Hematopoietic multipotent progenitor cell treated with erythropoietin and hydrocortisone succinate and interleukin-3 and kit ligand, for 15 days (in vitro differentiated cells): ENCODE data around the gene KLF4.

Experiments
- DNase-seq: peaks from one replicate; pipeline ENCODE4 v3.0.0-alpha.2; 2015; ENCODE audit warnings: low spot score

The KLF4 gene

GRCh38 chr9:107487521-107488374 lies 1.8 kb downstream of the KLF4 start:
- no peak for DNase-seq

DNA sequence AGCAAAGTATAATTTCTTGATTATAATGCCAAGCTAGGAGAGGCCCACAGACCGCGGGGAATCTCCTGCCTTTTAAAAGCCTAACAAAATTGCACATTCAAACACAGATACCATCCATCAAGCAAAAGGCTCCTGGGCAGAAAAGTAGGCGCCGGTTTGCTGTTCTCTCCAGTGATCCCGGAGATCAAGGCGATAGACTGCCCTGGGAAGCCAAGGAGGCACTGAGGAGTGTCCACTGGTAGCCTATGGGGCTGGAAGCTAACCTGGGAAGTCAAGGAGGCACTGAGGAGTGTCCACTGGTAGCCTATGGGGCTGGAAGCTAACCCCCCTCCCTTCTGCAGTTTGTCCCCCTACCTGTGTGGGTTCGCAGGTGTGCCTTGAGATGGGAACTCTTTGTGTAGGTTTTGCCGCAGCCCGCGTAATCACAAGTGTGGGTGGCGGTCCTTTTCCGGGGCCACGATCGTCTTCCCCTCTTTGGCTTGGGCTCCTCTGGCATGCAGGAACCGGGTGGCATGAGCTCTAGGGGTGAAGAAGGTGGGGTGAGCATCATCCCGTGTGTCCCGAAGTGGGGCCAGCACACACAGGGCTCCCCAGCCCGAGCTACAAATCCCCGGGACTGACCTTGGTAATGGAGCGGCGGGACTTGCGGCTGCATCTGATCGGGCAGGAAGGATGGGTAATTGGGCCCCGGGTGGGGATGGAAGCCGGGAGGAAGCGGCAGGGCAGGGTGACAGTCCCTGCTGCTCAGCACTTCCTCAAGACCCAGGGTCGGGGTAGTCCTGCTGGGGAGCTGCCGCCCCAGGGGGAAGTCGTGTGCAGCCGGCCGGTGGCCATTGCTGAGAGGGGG lies 2.7 kb downstream of the KLF4 start:
- no peak for DNase-seq

- DNase-seq, result no peak
These were observed 4.0 kb downstream of the KLF4 start for GRCh38 chr9:107485458-107486043.

DNA sequence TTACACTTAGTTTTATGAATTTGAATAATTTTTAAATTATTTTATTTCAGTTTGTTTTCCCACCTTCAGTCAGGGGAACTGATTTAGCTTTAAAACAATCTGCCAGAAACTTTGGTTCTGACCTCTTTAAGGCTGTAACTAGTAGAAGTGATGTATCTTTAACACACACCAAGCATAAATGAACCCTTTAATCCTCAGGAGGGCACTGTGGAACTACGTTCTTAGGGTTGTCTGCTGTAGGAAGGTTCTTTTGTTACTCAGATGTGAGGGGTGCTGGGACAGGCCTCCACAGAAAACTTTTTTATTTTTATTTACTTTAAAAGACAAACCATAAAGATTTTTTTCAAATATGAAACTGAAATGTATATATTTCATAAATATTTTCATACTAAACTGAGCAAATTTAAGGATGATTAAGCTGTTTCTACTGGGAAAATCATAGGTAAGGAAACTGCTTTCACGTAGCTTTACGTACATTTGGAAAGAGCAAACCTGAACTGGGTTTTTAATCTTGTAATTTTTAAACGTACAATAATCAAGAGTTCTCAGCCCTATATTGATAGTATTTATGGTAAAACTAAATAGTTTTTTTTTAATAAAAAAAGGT lies 5.3 kb downstream of the KLF4 start:
- peak; percentile 14 for DNase-seq

GRCh38 chr9:107483666-107484065 lies 5.9 kb downstream of the KLF4 start:
- no peak for DNase-seq

- no peak for DNase-seq
These were observed 8.5 kb downstream of the KLF4 start for GRCh38 chr9:107481035-107481434.

GRCh38 chr9:107480386-107480789 lies 9.2 kb downstream of the KLF4 start:
- peak; percentile 27 for DNase-seq

DNA sequence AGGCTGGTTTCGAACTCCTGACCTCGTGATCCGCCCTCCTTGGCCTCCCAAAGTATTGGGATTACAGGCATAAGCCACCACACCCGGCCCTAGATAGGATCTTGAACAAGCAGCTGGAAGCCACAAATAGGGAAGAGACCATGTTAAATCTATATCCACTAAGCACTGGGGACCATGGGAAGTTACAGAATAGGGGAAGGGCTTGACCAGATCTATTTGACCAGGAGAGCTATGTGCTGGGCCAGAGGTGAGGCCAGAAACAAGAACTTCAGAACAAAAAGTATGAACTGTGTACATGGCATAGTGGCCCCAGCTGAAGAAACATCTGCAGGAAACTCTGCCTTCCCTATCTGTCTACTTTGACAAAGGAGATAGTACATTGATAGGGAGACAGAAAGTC lies 10.8 kb downstream of the KLF4 start:
- DNase-seq, result no peak

DNA sequence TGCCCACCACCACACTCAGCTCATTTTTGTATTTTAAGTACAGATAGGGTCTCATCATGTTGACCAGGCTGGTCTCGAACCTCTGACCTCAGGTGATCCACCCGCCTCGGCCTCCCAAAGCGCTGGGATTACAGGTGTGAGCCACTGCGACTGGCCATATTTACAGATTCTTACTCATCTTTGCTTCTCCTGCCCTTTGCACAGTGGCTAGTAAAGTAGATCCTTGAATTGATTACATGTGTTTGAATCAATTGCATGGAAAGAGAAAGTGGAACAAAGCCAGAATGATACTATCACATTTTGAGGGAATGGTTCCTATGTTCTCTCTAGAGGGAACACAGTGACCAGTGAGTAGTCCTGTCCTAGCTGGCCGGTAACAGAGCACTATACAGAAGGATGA lies 15.4 kb downstream of the KLF4 start:
- DNase-seq, result no peak

DNA sequence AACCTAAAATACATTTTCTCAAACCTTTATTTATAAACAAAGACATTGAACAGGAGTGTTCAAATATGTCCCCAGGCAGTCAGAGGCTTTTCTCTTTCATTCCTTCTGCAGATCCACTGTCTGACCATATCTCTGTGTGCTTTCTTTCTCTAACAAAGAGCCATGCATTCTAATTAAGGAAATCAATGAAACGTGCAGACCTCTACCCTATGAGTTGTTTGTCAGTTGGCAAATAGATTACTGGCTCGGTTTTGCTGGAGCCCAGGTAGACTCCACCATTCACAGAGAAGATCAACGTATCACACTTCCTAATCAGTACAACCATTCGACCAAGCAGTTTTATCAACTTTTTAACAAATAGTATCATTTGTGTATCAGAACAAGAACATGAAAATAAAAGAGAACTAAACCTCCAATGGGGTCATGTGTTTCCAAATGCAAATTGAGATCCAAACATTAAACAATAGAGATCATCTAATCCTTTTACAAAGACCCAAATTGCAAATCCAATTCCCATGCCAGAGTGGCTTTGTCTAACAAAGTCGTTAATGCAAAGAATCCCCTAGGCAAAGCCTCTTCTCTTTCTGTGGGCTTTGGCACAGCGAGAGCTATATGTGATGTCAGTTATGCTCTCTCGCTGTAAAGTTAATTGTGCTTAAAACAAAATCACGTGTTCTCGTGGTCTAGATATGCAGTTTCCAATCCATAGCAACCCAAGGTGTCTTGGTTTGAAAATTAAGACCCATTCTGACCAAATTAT lies 16.8 kb downstream of the KLF4 start:
- no peak for DNase-seq

DNA sequence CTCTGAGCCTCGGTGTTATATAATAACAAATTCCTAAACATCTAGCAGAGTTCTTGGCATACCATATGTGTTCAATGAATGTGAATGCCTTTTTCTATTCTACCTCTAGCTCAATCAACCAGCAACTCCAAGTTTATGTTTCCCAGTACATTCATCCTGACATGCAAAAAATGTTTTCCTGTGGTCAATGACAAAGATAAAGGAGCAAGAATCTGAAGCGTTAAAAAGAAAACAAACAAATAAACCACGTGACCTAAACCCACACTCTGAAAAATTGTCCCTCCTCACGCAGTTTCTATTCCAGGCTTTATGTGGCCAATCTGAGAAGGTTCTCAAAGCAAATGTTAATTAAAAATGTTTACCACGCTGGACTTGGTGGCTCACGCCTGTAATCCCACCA lies 18.0 kb downstream of the KLF4 start:
- DNase-seq, result no peak

- no peak for DNase-seq
These were observed 22.2 kb downstream of the KLF4 start for GRCh38 chr9:107467416-107467815.

DNA sequence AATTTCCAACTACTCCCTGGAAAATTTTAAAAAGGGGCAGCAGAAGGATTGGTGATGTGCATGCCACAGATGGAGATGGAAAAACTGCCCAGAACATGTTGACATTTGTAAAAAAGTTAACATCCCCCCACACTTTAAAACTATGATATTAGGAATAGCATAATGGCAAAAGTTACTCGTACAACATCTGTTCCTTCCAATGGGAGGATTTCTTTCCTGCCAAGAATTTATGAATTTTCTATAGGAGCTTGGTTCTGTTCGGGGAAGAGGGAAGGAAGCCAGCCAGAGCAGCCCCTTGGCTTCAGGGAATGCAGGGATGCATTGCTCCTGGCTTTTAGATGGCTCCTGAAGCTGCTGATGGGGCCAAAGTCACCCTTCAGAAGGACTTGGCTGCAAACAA lies 22.7 kb downstream of the KLF4 start:
- DNase-seq, result no peak

GRCh38 chr9:107465467-107466451 lies 23.8 kb downstream of the KLF4 start:
- DNase-seq, result no peak

DNA sequence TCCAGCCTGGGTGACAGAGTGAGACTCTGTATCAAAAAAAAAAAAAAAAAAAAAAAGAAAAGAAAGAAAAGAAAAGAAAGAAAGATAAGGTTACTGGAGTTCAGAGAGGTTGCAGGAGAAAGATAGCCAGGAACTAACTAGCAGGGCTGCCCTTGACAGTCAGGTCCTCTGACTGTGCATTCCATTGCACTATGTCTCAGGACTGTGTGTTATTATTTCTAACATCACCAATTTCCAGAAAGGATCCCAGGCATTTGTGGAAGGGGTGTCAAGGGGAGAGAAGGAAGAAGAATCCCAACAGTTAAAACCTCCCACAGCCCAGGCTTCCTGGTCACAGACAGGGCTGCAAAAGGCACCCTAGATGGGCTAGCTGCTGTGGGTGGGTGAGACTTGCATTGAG lies 25.1 kb downstream of the KLF4 start:
- DNase-seq, result no peak

- no peak for DNase-seq
These were observed 26.9 kb downstream of the KLF4 start for GRCh38 chr9:107462691-107463090.

- DNase-seq, result no peak
These were observed 29.2 kb downstream of the KLF4 start for GRCh38 chr9:107460153-107461023.

DNA sequence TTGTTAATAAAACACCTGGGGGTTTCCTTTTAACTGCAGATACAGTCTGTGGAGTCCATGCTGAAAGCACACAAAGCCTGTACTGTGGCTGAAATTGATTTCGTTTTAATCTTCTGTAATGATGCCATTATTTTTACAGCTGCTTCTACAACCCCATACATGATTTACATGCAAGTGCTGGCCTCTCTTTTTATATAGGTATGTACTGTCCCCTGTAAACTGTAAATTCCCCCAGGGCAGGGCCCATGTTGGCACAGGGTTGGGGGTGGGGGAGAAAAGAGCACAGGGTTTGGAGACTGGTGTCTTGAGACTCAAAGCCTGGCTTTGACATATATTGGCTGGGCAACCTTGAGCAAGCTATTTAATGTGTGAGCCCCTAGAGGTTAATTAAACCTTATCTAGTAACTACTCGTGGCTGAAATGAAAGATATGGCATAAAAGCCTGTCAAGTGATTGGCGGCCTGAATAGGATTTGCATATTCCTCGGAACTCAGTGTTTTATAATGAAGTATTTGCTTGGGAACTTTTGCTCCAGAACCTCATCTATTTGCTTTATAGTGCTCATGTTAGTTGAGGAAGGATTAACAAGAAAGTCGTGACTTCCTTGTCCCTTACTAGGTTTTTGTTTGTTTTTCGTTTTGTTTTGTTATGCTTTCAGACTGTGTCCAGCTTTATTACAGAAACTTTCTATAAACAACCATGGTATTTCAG lies 34.0 kb downstream of the KLF4 start:
- DNase-seq, result no peak

DNA sequence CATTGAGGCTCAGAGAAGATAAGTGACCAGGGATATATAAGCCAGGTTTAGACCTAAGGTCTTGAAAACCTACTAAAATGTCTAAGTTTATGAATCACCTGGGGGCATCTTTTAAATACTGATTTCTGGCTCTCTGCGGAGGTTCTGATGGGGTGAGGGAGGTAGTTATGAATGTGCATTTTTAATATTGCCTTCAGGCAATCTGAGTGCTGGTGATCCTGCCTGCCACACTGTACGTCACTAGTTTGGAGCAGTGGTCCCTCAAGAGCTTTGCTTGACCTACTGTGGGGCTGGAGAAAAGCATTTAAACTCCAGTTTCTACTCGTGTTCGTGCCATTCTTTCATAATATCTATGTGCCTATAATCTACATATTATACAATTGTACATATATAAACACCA lies 36.1 kb downstream of the KLF4 start:
- DNase-seq, result no peak
